GM12878 (cell line): ENCODE data around the gene UQCC5. TPM values are rescaled to one million over a fixed set of nuclear protein-coding genes. Genes with fewer than 3 reads are reported as not detected.

Source experiments
- ATAC-seq: fragments of 200-7000 bp; cut with Tn5 transposase; 3 replicates; pipeline ENCODE4 v1.9.1; 2020; ENCODE audit warnings: mild to moderate bottlenecking, moderate library complexity
- BruUV-seq: library from RNA; stranded (reverse); fragments of 400-500 nt; replicated peaks from 2 replicates; lab custom pipeline; 2021; lab: Mats Ljungman, UMichigan
- CTCF ChIA-PET: fragments of 300-600 bp; sonication (Branson Sonifier 250); formaldehyde crosslinking; extraction: SDS; loops from one replicate; lab custom pipeline; 2021; ENCODE audit warnings: inconsistent platforms; lab: Yijun Ruan, JAX
- POLR2A ChIA-PET: fragments of 350-600 bp; formaldehyde crosslinking; extraction: SDS; loops from one replicate; lab custom pipeline; 2021; ENCODE audit warnings: inconsistent platforms; lab: Charles Lee
- RAD21 ChIA-PET: fragments of 300-600 bp; sonication (Branson Sonifier 250); formaldehyde crosslinking; loops from one replicate; lab custom pipeline; 2023; ENCODE audit warnings: antibody characterized with exemption; ENCODE audit not compliant: unreplicated experiment; lab: Charles Lee
- SMC1A ChIA-PET: fragments of 300-600 bp; sonication (Branson Sonifier 250); formaldehyde crosslinking; loops from one replicate; lab custom pipeline; 2023; ENCODE audit not compliant: unreplicated experiment, uncharacterized antibody; lab: Charles Lee
- DNase-seq: peaks from one replicate; pipeline ENCODE4 v3.0.0-alpha.2; 2011; ENCODE audit warnings: low read depth, low spot score
- FAIRE-seq: peaks from 3 replicates; lab custom pipeline; 2011; peaks lifted over from hg19 to GRCh38; lab: Jason Lieb, UNC
- H2AFZ ChIP-seq: 2 replicates; pipeline ENCODE4 v1.6.0; 2011; ENCODE audit warnings: low read depth, low read length, control low read depth; ENCODE audit not compliant: control insufficient read depth
- H3K27ac ChIP-seq: 2 replicates; pipeline ENCODE4 v1.5.1; 2011; ENCODE audit warnings: control low read depth; ENCODE audit not compliant: control insufficient read depth, insufficient read depth
- H3K27me3 ChIP-seq, 2 experiments: replicated peaks in 1 of 2; 2 replicates each; pipeline versions ENCODE4 v1.6.0 to v1.6.1; 2011; ENCODE audit warnings: low read length in 1 of 2; ENCODE audit not compliant: control insufficient read depth in 2 of 2, insufficient read depth in 2 of 2
- H3K36me3 ChIP-seq, 2 experiments: 2 replicates each; pipeline ENCODE4 v1.5.1; 2011; ENCODE audit warnings: low read length in 1 of 2; ENCODE audit not compliant: control insufficient read depth in 2 of 2, insufficient read depth in 2 of 2
- H3K4me1 ChIP-seq: 2 replicates; pipeline ENCODE4 v1.6.1; 2011; ENCODE audit warnings: mild to moderate bottlenecking, low read length, moderate library complexity, mixed read lengths; ENCODE audit not compliant: control insufficient read depth, insufficient read depth
- H3K4me2 ChIP-seq: 2 replicates; pipeline ENCODE4 v1.6.0; 2011; ENCODE audit warnings: control low read depth; ENCODE audit not compliant: control insufficient read depth, insufficient read depth
- H3K4me3 ChIP-seq: fragments of 200-600 bp; sonication (generic); 2 replicates; pipeline ENCODE4 v1.5.1; 2016
- H3K79me2 ChIP-seq: 2 replicates; pipeline ENCODE4 v1.6.0; 2011; ENCODE audit warnings: low read length; ENCODE audit not compliant: control insufficient read depth, insufficient read depth
- H3K9ac ChIP-seq: 2 replicates; pipeline ENCODE4 v1.8.0; 2011; ENCODE audit warnings: low read length, control low read depth, mixed read lengths; ENCODE audit not compliant: control insufficient read depth, insufficient read depth
- H3K9me3 ChIP-seq: replicated peaks from 3 replicates; pipeline ENCODE4 v1.5.1; 2011; ENCODE audit warnings: mild to moderate bottlenecking, low read length; ENCODE audit not compliant: control insufficient read depth, insufficient read depth
- H4K20me1 ChIP-seq: 2 replicates; pipeline ENCODE4 v1.6.0; 2011; ENCODE audit not compliant: control insufficient read depth, insufficient read depth
- WGBS: methylation state at CpG from one replicate; pipeline ENCODE4 v1.1.6; 2016; ENCODE audit warnings: low lambda C conversion rate; ENCODE audit not compliant: insufficient replicate concordance, insufficient coverage; ENCODE audit errors: missing lambda C conversion rate; 5-methylcytosine and 5-hydroxymethylcytosine counted together
- in situ Hi-C: fragments of 300-500 bp; cut with MboI; formaldehyde crosslinking; loops from 9 replicates; pipeline ENCODE4 v1.14.3; 2018; ENCODE audit warnings: mixed read lengths
- intact Hi-C: fragments of 100-400 bp; cut with micrococcal nuclease; formaldehyde crosslinking; loops from one replicate; pipeline ENCODE4 v1.14.2; 2022; ENCODE audit not compliant: unreplicated experiment
- polyA plus RNA-seq, 11 experiments: library from polyadenylated mRNA; depleted of rRNA in 4 of 11; unstranded in 6 of 11; stranded (reverse) in 5 of 11; fragments of >200 nt; fragmentation: Nextera tagmentation in 4 of 11; fragmentation: Illumina TruSeq in 1 of 11; extraction: Ambion mirVana in 4 of 11; extraction: Trizol in 1 of 11; gene quantifications; 1 replicate in 1 of 11; 2 replicates in 10 of 11; pipeline versions ENCODE4 v1.2.1 to v1.2.3, GENCODE V29; 2011 to 2016; ENCODE audit warnings: inconsistent platforms in 2 of 11, missing spikeins in 2 of 11, low read depth in 1 of 11
- total RNA-seq, 4 experiments: library from RNA; depleted of rRNA in 3 of 4; stranded (reverse); fragments of >200 nt in 3 of 4; fragmentation: Illumina TruSeq in 1 of 4; extraction: Trizol in 1 of 4; gene quantifications; 2 replicates each; pipeline versions ENCODE4 v1.2.1 to v1.2.3, GENCODE V29; 2013 to 2021
- TF ChIP-seq, protein P1 (sequence below): fragments of 450-650 bp; IDR thresholded peaks from 2 replicates; pipeline ENCODE4 v1.6.1; 2016; ENCODE audit warnings: mild to moderate bottlenecking
- TF ChIP-seq, protein P2 (sequence below): IDR thresholded peaks from 2 replicates; pipeline ENCODE4 v1.6.1; 2012; ENCODE audit warnings: mild to moderate bottlenecking, low read depth, low read length

The UQCC5 gene
- total and polyA plus RNA-seq, 10 of the 15 experiments (the other 5 are each of a cell fraction or from before 2014, with no cell fraction given): 15.1 to 84.8 (median 28.0) TPM

DNA sequence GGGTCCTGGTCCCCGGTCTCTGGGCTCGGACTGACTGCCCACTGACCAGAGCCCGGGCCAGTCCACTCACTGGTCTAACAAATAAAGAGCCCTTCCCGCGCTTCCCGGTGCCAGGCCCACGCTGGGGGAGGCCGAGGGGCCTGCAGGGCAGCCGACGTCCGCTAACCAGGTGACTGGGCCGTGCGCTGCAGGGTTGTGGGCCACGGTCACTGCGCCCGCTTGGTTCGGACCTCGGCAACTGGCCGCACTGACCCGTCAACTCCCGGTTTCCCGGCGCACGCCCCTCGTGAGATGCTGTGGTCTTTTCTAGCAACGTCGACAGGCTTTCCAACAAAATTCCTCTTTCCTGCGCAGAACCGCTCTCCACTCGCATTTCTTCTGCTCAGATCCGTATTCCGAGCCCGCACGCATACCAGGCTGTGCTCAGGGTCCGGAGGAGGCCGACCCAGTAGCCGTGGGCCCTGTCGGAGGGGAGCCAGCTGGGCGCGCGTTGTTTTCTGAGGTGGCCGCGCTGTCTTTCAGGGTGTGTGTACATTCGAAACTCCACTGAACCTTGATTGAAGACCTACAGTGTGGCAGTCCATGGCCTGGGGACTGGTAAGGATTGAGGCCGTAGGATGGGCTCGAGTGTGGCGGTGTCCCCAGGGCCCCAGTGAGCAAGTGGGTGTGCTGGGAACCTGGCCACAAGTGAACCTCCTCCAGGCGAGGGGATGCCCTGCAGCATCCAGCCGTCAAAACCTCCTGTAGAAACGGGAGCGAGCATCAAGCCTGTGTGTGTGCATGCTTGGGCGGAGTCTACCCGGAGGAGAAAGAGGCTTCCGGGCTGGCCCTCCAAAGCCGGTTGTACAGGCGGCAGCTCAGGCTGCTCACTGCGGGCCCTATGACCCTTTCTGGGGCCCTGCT, 1.9 kb upstream of the UQCC5 start:
- Histone ChIP-seq H3K9ac (peak overlapping the region; percentile 46; the same call in 1 of the 2 replicates), H3K27ac (0 out of 2 replicates have a peak overlapping the region, but pooled peaks have one; percentile 35), H3K27me3 (no peaks in the 10 kb centered on the region), H3K36me3 (peaks cover 0 to under 1% of the 10 kb centered on the region in 2 experiments; a peak in 1 of 4 replicates), H2AFZ (peak overlapping the region; percentile 61), H3K79me2 (peaks cover 56% of the 10 kb centered on the region), H3K4me1 (peaks cover 15% of the 10 kb centered on the region), H3K4me2 (peak overlapping the region; percentile 76), H3K4me3 (peak overlapping the region; percentile 76), H4K20me1 (no peaks in the 10 kb centered on the region), H3K9me3 (no peaks in the 10 kb centered on the region)
- intact Hi-C loops: loop anchor here (5.0 kb wide), 2 partner anchors 77 to 628 kb away; partner anchors contain the start of genes NISCH and PRKCD
- CTCF ChIA-PET: interaction anchor here (1.7 kb wide), 1 partner anchor 76 kb away, joined by 4 read pairs; no protein-coding TSS in a partner anchor
- ATAC-seq (no peak), DNase-seq (no peak), FAIRE-seq (no peak)
- in situ Hi-C loops: no loop called here
- BruUV-seq: no TSS peak
- TF ChIP-seq, protein P1, sequence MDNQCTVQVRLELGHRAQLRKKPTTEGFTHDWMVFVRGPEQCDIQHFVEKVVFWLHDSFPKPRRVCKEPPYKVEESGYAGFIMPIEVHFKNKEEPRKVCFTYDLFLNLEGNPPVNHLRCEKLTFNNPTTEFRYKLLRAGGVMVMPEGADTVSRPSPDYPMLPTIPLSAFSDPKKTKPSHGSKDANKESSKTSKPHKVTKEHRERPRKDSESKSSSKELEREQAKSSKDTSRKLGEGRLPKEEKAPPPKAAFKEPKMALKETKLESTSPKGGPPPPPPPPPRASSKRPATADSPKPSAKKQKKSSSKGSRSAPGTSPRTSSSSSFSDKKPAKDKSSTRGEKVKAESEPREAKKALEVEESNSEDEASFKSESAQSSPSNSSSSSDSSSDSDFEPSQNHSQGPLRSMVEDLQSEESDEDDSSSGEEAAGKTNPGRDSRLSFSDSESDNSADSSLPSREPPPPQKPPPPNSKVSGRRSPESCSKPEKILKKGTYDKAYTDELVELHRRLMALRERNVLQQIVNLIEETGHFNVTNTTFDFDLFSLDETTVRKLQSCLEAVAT: peak; percentile 52; the same call in 1 of the 2 replicates
- TF ChIP-seq, protein P2, sequence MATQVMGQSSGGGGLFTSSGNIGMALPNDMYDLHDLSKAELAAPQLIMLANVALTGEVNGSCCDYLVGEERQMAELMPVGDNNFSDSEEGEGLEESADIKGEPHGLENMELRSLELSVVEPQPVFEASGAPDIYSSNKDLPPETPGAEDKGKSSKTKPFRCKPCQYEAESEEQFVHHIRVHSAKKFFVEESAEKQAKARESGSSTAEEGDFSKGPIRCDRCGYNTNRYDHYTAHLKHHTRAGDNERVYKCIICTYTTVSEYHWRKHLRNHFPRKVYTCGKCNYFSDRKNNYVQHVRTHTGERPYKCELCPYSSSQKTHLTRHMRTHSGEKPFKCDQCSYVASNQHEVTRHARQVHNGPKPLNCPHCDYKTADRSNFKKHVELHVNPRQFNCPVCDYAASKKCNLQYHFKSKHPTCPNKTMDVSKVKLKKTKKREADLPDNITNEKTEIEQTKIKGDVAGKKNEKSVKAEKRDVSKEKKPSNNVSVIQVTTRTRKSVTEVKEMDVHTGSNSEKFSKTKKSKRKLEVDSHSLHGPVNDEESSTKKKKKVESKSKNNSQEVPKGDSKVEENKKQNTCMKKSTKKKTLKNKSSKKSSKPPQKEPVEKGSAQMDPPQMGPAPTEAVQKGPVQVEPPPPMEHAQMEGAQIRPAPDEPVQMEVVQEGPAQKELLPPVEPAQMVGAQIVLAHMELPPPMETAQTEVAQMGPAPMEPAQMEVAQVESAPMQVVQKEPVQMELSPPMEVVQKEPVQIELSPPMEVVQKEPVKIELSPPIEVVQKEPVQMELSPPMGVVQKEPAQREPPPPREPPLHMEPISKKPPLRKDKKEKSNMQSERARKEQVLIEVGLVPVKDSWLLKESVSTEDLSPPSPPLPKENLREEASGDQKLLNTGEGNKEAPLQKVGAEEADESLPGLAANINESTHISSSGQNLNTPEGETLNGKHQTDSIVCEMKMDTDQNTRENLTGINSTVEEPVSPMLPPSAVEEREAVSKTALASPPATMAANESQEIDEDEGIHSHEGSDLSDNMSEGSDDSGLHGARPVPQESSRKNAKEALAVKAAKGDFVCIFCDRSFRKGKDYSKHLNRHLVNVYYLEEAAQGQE: no peak
- POLR2A ChIA-PET: no interaction called here
- SMC1A ChIA-PET: interaction anchor here (1.0 kb wide), 1 partner anchor 78 kb away, joined by 3 read pairs; no protein-coding TSS in a partner anchor
- RAD21 ChIA-PET: no interaction called here
- 90% methylated on average over 52 of the region's 57 CpGs for WGBS
